HG02623 (cell line): Measurements from ENCODE around the gene SETMAR.
"Not testable (repeated sequence)": the region's sequence is repeated elsewhere in the genome, so short reads cannot be mapped to it uniquely, and the experiment has no call there.

ENCODE experiments used
- ATAC-seq: cut with Tn5 transposase; IDR thresholded peaks from one replicate; pipeline ENCODE4 v1.9.1; 2021; ENCODE audit warnings: moderate library complexity; ENCODE audit not compliant: unreplicated experiment

SETMAR gene

DNA sequence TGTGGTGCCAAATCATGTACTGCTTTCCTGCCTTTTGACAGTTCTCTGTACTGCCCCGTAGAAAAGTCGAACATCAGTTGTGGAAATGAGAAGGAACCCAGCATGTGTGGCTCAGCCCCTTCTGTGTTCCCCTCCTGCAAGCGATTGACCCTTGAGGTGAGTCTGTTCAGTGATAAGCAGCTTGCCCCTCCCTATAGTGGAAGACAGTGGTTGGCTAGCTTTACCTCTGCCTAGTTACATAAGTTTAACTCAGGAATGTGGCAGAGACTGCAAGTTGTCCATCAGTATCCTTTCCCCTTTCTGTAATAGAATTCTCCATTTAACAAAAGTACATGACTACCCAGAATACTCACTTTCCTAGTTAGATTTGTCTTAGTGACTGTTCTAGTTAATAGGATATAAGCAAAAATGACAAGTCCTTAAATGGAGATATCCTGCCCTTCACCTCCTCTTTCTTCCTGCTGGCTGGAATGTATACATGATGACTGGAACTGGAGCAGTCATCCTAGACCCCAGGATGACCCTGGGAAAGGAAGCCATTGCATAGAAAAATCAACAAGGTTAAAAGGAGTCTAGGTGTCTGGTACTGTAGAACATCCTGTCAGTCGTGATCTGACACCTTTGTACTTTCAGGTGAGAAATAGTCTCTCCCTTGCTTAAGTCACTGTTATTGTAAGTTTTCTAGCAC lies 10.6 kb downstream of the SETMAR start:
- ATAC-seq = no peak

GRCh38 chr3:4314688-4315087 lies 11.5 kb downstream of the SETMAR start:
- no peak for ATAC-seq

GRCh38 chr3:4320096-4320911 lies 17.1 kb downstream of the SETMAR start:
- no peak for ATAC-seq

DNA sequence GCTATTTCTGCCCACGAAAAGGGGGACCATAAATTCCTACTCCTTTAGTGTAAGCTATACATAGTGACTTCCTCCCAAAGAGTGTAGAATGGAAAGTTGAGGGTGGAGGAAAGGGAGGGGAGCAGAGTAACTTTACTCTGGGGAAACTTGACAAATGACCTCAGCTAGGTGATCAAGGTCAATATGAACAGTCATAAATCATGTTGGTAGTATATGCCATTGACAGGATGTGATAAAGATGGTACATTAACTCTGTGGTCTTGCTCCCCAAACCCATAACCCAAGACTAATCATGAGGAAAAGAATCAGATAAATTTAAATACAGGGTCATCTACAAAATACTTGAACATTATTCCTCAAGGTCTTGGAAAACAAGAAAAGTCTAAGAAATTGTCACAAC lies 18.6 kb downstream of the SETMAR start:
- ATAC-seq = no peak

- ATAC-seq = no peak
Measured at GRCh38 chr3:4322635-4323034, 19.5 kb downstream of the SETMAR start.

DNA sequence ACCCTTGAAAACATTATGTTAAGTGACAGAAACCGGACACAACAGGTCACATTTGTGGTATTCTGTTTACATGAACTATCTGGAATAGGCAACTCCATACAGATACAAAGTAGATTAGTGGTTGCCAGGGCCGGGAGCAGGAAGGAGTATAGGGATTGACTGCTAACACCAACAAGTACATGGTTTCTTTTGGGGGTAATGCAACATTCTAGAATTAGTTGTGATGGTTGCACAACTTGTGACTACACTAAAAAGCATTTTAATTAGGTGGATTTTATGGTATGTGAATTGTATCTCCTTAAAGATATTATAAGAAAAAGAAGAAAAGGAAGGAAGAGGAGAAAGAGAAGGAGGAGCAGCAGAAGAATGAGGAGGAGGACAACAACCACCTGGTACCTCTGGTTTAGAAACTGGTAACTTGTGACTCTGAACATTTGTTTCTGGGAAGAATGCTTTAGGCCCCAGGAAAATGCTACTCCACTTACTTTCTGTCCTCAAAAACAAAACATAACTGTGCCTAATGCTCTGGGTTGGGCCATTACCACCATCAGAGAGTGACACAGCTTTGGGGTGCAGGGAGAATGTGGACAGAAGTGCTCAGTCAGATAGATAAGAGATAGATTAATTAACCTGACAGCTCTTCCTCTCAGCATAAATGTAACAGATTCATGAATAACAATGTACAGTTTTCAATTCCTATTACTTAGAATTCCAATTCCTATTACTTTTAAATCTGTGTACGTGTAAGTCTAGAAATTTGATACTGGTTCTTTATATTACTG lies 20.3 kb downstream of the SETMAR start:
- ATAC-seq = no peak

- no peak for ATAC-seq
Measured at GRCh38 chr3:4326868-4327267, 23.7 kb downstream of the SETMAR start.

DNA sequence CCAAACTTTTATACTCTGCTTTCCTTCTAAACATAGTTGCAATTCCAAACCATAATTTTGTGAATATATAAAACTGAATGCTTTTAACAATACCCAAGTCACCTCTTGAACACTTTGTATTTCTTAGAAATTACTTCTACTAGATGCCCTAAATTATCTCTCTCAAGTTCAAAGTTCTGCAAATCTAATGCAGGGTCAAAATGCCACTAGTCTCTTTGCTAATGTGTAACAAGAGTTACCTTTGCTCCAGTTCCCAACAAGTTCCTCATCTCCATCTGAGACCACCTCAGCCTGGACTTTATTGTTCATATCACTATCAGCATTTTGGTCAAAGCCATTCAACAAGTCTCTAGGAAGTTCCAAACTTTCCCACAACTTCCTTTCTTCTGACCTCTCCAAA lies 26.6 kb downstream of the SETMAR start:
- ATAC-seq = not testable (repeated sequence)

DNA sequence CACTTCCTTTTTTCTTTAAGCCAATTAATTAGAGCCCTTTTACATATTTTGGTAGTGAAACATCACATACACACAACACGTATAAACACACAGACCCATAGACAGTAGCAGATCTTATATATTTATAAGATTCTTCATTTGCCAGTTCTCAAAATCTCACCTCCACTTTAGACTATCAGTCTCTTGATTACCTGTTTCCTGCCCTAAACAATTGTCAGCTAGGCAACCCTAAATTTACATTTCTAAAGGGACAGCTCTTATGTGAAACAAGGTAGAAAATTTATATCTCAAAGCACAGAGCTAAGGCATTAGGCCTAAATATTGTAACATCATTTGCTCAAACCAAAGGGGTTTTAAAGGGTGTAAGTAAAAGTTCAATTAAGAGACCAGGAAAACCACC lies 28.9 kb downstream of the SETMAR start:
- ATAC-seq = no peak

- ATAC-seq = no peak
Measured at GRCh38 chr3:4332574-4332973, 29.4 kb downstream of the SETMAR start.

DNA sequence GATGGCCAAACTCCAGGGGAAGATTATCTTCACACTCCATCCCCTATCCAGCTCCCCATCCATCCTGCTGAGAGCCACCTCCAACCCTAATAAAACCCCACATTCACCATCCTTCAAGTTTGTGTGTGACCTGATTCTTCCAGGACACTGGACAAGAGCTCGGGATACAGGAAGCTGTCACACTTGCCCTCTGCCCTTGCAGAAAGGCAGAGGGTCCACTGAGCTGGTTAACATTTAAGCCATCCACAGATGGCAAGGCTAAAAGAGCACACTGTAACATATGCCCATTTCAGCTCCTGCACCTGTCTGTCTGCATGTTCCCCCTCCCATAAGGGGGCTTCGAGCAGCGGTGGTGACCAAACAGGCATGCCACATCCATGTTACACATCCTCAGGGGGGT lies 29.8 kb downstream of the SETMAR start:
- no peak for ATAC-seq

GRCh38 chr3:4334548-4334947 lies 31.4 kb downstream of the SETMAR start:
- no peak for ATAC-seq

DNA sequence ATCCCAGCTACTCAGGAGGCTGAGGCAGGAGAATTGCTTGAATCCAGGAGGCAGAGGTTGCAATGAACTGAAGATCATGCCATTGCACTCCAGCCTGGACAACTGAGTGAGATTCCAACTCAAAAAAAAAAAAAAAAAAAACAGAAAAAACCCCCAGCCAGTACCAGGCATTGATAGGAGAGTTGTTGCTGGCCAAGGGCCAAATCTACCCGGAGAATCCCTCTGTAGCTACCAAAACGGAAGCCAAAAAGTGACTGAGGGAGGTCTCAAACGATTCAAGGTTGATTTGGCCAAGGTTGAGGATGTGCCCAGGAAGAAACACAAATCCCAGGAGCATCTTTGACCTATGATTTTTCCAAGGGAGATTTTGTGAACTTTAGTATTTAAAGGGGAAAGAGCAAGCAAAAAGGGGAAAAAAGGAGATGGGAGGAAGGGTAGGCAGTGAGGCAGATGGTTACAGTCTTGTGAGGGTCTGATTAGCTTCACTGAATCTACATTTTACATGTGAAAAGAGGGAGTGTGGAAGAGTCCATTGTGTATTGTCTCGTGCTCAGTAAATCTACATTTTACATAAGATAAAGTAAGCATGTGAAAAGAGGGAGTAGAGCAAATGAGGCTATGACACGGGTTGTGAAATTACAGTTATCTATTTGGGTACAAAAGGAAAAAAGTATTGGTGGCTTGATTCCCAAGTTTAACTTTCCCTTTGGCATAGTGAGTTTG lies 32.8 kb downstream of the SETMAR start:
- ATAC-seq = no peak

- ATAC-seq = no peak
Measured at GRCh38 chr3:4336850-4337546, 33.8 kb downstream of the SETMAR start.

DNA sequence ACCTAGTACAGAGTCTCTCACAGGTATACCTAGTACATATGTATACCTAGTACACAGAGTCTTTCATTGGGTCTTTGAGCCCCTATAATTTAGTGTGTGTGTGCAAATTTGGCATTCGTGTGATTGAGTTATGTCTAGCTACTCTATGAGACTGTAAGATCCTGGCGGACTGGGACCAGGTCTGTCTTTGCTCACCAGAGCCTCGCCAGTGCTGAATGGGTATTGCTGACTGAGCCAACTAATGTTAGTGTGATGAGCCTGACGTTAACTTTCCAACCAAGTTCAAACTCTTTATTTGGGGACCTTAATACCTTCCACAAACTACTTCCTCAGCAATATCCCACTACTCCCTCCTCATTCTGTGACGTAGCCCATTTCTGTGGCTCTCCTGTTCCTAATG lies 35.6 kb downstream of the SETMAR start:
- ATAC-seq = no peak

DNA sequence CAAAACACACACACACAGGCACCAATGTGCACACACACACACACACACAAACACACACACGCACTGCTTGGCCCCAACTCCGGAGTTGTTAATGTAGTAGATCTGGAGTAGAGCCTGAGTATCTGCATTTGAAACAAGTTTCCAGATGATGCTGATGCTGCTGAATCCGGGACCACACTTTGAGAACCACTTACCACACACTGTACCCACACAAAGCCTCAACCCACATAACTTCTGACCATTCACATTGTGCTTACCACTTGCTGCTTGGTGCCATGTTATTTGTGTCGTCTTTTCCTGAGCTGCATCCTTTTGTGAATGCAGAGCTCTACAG lies 36.9 kb downstream of the SETMAR start:
- no peak for ATAC-seq

DNA sequence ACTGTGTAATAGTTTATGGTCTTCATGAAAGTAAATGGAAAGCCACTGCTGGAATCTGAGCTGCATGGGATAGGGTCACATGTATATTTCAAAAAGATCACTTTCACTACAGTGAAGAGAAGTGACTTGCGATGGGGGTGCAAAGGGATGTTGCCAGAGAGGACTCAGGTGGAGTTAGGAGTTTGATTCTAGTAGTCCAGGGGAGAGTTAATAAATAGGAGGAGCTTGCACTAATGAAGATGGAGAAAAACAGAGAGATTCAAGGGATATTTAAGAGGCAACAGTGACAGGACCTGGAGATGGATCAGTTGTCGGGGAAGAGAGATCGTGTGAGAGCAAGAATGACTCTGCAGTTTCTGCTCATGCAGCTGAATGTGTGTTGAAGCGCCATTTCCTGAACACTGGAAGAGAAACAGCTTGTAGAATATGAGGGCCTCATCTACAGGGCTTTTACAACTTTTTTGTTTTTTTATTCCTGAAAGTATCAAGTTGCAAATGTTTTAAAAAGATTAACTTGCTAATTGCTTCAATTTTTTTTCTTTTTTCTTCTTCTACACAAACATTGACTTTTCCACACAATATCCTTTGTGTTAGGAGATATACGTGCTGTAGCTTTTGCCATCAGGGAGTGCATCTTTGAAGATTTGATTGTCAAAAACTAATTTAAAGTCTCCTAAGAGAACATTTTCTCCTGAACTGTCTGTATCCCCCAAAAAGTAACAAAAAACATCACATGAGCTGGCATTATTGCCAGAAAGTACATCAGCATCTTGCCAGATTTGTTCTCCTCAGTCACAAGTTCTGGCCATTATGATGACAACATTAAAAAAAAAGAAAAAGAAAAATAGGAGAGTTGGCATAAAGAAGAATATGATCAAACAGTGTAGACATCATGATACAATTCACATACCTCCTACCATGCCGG lies 37.5 kb downstream of the SETMAR start:
- no peak for ATAC-seq

DNA sequence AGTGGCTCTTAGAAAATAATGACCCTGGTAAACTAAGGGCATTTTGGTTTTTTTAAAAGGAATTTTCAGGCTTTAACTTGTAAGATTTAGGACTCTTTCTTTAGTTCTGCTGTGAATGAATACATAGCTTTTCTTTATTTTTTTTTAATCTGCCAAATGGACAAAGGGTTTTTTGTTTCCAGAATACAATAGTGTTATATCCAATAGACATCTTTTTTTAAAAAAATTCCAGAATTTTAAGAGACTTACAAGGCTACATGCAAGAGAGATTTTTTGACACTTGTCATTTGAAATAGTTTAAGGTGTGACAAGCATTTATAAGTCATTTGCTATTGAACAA lies 38.1 kb downstream of the SETMAR start:
- ATAC-seq = no peak

DNA sequence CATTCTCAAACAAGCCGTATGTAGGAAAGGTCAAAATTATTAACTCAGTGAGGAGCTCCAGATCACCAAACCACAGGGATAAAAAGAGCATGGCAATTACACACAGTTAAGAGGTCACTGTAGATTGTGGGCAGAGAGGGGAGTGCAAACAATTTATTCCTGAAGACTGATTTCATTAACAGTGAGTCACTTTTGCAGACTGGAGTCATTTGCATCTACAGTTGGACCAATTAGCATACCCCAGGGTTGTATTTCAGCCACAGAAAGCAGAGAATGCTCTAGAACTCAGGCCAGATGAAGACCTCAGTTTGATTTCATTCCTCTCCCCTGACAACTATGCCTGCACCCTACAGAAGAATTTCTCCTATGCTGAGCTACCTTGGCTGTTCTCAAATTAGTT lies 40.1 kb downstream of the SETMAR start:
- no peak for ATAC-seq

DNA sequence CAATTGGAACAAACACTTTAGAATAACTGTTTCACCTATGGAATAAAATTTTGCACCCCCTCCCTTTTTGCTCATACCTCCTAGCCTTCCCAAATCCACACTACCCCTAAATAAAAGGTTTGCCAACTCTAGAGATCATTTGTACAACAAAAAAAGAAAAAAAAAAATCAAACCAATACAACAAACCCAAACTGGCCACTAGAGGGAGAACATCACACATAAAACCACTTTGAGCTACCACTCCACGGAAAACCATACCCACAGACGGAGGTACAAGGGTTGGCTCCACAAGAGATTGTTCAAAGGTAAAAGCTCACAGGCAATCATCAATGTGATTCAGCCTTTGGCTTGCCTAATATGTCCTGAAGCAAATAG lies 47.6 kb downstream of the SETMAR start:
- ATAC-seq = peak; percentile 89
